Measurements from ENCODE around the gene RBM48. TPM values are rescaled to one million over a fixed set of nuclear protein-coding genes. Genes with fewer than 3 reads are reported as not detected.
A peak's percentile ranks its signal among the peaks of the same experiment; 100 is the strongest.
"Not testable (repeated sequence)": the region's sequence is repeated elsewhere in the genome, so short reads cannot be mapped to it uniquely, and the experiment has no call there.

The RBM48 gene
- total RNA-seq, 2 donors from 2014 or later = 16.7 to 18.9 TPM

GRCh38 chr7:92513167-92513902, 15.3 kb upstream of the RBM48 start:
- no peak overlapping the region for H3K27ac Mint-ChIP-seq
- H3K27me3 Mint-ChIP-seq = no peaks in the 10 kb centered on the region
- no peak for ATAC-seq (replicated peaks)
- H3K36me3 Mint-ChIP-seq (ENCODE audit: low read depth) = peaks cover 58% of the 10 kb centered on the region
- H3K4me3 Mint-ChIP-seq = no peak overlapping the region
- no peaks in the 10 kb centered on the region for H3K4me1 Mint-ChIP-seq
- no peaks in the 10 kb centered on the region for H3K9me3 Mint-ChIP-seq

- Mint-ChIP-seq H3K4me3 (no peak overlapping the region), H3K4me1 (no peaks in the 10 kb centered on the region), H3K27me3 (no peaks in the 10 kb centered on the region), H3K9me3 (no peaks in the 10 kb centered on the region), H3K27ac (no peak overlapping the region), H3K36me3 (ENCODE audit: low read depth) (peaks cover 37% of the 10 kb centered on the region)
- no peak for ATAC-seq (replicated peaks)
Observed at GRCh38 chr7:92517631-92518030, 11.0 kb upstream of the RBM48 start.

GRCh38 chr7:92520024-92520423, 8.6 kb upstream of the RBM48 start:
- no peaks in the 10 kb centered on the region for H3K27me3 Mint-ChIP-seq
- ATAC-seq (replicated peaks) = no peak
- H3K4me1 Mint-ChIP-seq = no peaks in the 10 kb centered on the region
- H3K27ac Mint-ChIP-seq = no peak overlapping the region
- H3K36me3 Mint-ChIP-seq (ENCODE audit: low read depth) = peaks cover 36% of the 10 kb centered on the region
- H3K4me3 Mint-ChIP-seq = no peak overlapping the region
- H3K9me3 Mint-ChIP-seq = no peaks in the 10 kb centered on the region

GRCh38 chr7:92523110-92523509, 5.5 kb upstream of the RBM48 start:
- Mint-ChIP-seq H3K36me3 (ENCODE audit: low read depth) (peaks cover 10% of the 10 kb centered on the region), H3K4me1 (peaks cover 12% of the 10 kb centered on the region), H3K27me3 (no peaks in the 10 kb centered on the region), H3K4me3 (no peak overlapping the region), H3K9me3 (no peaks in the 10 kb centered on the region), H3K27ac (no peak overlapping the region)
- ATAC-seq (replicated peaks) = no peak

GRCh38 chr7:92527300-92528187, 1.1 kb upstream of the RBM48 start:
- Mint-ChIP-seq H3K27ac (peak overlapping the region; percentile 96), H3K4me1 (peaks cover 21% of the 10 kb centered on the region), H3K36me3 (ENCODE audit: low read depth) (peaks cover 46% of the 10 kb centered on the region), H3K27me3 (no peaks in the 10 kb centered on the region), H3K4me3 (peak overlapping the region; percentile 99), H3K9me3 (no peaks in the 10 kb centered on the region)
- ATAC-seq (replicated peaks) = peak; percentile 26

GRCh38 chr7:92528958-92529264, 316 bp downstream of the RBM48 start:
- H3K27ac Mint-ChIP-seq = peak overlapping the region; percentile 96
- peak; percentile 1 for ATAC-seq (replicated peaks)
- H3K9me3 Mint-ChIP-seq = no peaks in the 10 kb centered on the region
- peaks cover 59% of the 10 kb centered on the region for H3K36me3 Mint-ChIP-seq (ENCODE audit: low read depth)
- H3K27me3 Mint-ChIP-seq = no peaks in the 10 kb centered on the region
- H3K4me3 Mint-ChIP-seq = peak overlapping the region; percentile 99
- peaks cover 21% of the 10 kb centered on the region for H3K4me1 Mint-ChIP-seq

GRCh38 chr7:92534572-92534971, 6.0 kb downstream of the RBM48 start:
- Mint-ChIP-seq H3K27me3 (no peaks in the 10 kb centered on the region), H3K4me3 (no peak overlapping the region), H3K36me3 (ENCODE audit: low read depth) (peaks cover 97% of the 10 kb centered on the region), H3K9me3 (no peaks in the 10 kb centered on the region), H3K4me1 (peaks cover 13% of the 10 kb centered on the region), H3K27ac (no peak overlapping the region)
- no peak for ATAC-seq (replicated peaks)

GRCh38 chr7:92543542-92543941, 14.9 kb downstream of the RBM48 start:
- H3K36me3 Mint-ChIP-seq (ENCODE audit: low read depth) = peaks cover 10% of the 10 kb centered on the region
- not testable (repeated sequence) for H3K27ac Mint-ChIP-seq; ATAC-seq (replicated peaks); H3K4me3 Mint-ChIP-seq; H3K4me1 Mint-ChIP-seq; H3K27me3 Mint-ChIP-seq; H3K9me3 Mint-ChIP-seq

GRCh38 chr7:92545116-92545515, 16.5 kb downstream of the RBM48 start:
- not testable (repeated sequence) for H3K9me3 Mint-ChIP-seq; H3K27me3 Mint-ChIP-seq; H3K4me1 Mint-ChIP-seq; H3K4me3 Mint-ChIP-seq; H3K36me3 Mint-ChIP-seq (ENCODE audit: low read depth); ATAC-seq (replicated peaks); H3K27ac Mint-ChIP-seq

GRCh38 chr7:92546856-92547497, 18.4 kb downstream of the RBM48 start:
- H3K9me3 Mint-ChIP-seq = no peaks in the 10 kb centered on the region
- no peak overlapping the region for H3K27ac Mint-ChIP-seq
- H3K4me3 Mint-ChIP-seq = no peak overlapping the region
- ATAC-seq (replicated peaks) = no peak
- no peaks in the 10 kb centered on the region for H3K36me3 Mint-ChIP-seq (ENCODE audit: low read depth)
- no peaks in the 10 kb centered on the region for H3K27me3 Mint-ChIP-seq
- H3K4me1 Mint-ChIP-seq = no peaks in the 10 kb centered on the region

GRCh38 chr7:92547579-92547978, 19.0 kb downstream of the RBM48 start:
- no peaks in the 10 kb centered on the region for H3K36me3 Mint-ChIP-seq (ENCODE audit: low read depth)
- H3K4me1 Mint-ChIP-seq = no peaks in the 10 kb centered on the region
- no peak overlapping the region for H3K27ac Mint-ChIP-seq
- no peaks in the 10 kb centered on the region for H3K9me3 Mint-ChIP-seq
- H3K4me3 Mint-ChIP-seq = no peak overlapping the region
- no peak for ATAC-seq (replicated peaks)
- H3K27me3 Mint-ChIP-seq = no peaks in the 10 kb centered on the region

- Mint-ChIP-seq H3K27me3 (no peaks in the 10 kb centered on the region), H3K27ac (no peak overlapping the region), H3K4me3 (no peak overlapping the region), H3K4me1 (no peaks in the 10 kb centered on the region), H3K36me3 (ENCODE audit: low read depth) (no peaks in the 10 kb centered on the region), H3K9me3 (no peaks in the 10 kb centered on the region)
- ATAC-seq (replicated peaks) = no peak
Observed at GRCh38 chr7:92550194-92550593, 21.6 kb downstream of the RBM48 start.

- Mint-ChIP-seq H3K4me1 (no peaks in the 10 kb centered on the region), H3K9me3 (no peaks in the 10 kb centered on the region), H3K27me3 (no peaks in the 10 kb centered on the region), H3K36me3 (ENCODE audit: low read depth) (peaks cover 39% of the 10 kb centered on the region), H3K4me3 (no peak overlapping the region), H3K27ac (no peak overlapping the region)
- no peak for ATAC-seq (replicated peaks)
Observed at GRCh38 chr7:92557249-92557648, 28.7 kb downstream of the RBM48 start.

- Mint-ChIP-seq H3K9me3 (no peaks in the 10 kb centered on the region), H3K4me1 (no peaks in the 10 kb centered on the region), H3K4me3 (no peak overlapping the region), H3K27me3 (no peaks in the 10 kb centered on the region), H3K36me3 (ENCODE audit: low read depth) (peaks cover 46% of the 10 kb centered on the region), H3K27ac (peak overlapping the region; percentile 39)
- ATAC-seq (replicated peaks) = no peak
Observed at GRCh38 chr7:92557808-92558362, 29.3 kb downstream of the RBM48 start.
